Endothelial cell of umbilical vein (primary cell): ENCODE measurements around the gene MLLT1. TPM values are rescaled to one million over a fixed set of nuclear protein-coding genes. Genes with fewer than 3 reads are reported as not detected.

ENCODE experiments used
- BruUV-seq: library from RNA; stranded (reverse); fragments of 400-500 nt; replicated peaks from 2 replicates; lab custom pipeline; 2021; lab: Mats Ljungman, UMichigan
- CTCF ChIA-PET: fragments of 300-600, 350-600 bp; sonication (Branson Sonifier 250); formaldehyde crosslinking; loops from one replicate; lab custom pipeline; 2021; ENCODE audit warnings: antibody characterized with exemption, inconsistent platforms; lab: Charles Lee
- POLR2A ChIA-PET: fragments of 300-600, 350-600 bp; sonication (Branson Sonifier 250); formaldehyde crosslinking; loops from one replicate; lab custom pipeline; 2021; ENCODE audit warnings: antibody characterized with exemption, inconsistent platforms; lab: Charles Lee
- DNase-seq: peaks from one replicate; pipeline ENCODE4 v3.0.0-alpha.2; 2011; ENCODE audit warnings: low read depth, low spot score
- FAIRE-seq: peaks from 2 replicates; lab custom pipeline; 2011; peaks lifted over from hg19 to GRCh38; lab: Jason Lieb, UNC
- H2AFZ ChIP-seq: 2 replicates; pipeline ENCODE4 v1.6.0; 2012; ENCODE audit warnings: low read depth, low read length, control low read depth, inconsistent platforms
- H3K27ac ChIP-seq: 2 replicates; pipeline ENCODE4 v1.5.1; 2011; ENCODE audit warnings: low read depth, mild to moderate bottlenecking, control low read depth, low read length, moderate library complexity; ENCODE audit not compliant: insufficient read depth
- H3K27me3 ChIP-seq, 2 experiments: 2 replicates each; pipeline versions ENCODE4 v1.6.0 to v1.6.1; 2011; ENCODE audit warnings: low read length in 2 of 2, mixed read lengths in 1 of 2; ENCODE audit not compliant: control insufficient read depth in 2 of 2, insufficient read depth in 2 of 2
- H3K36me3 ChIP-seq, 2 experiments: 2 replicates in 1 of 2; 3 replicates in 1 of 2; pipeline ENCODE4 v1.5.1; 2011; ENCODE audit warnings: low read length in 2 of 2, mild to moderate bottlenecking in 1 of 2, moderate library complexity in 1 of 2; ENCODE audit not compliant: control insufficient read depth in 2 of 2, insufficient read depth in 2 of 2; ENCODE audit errors: extremely low read depth in 1 of 2
- H3K4me1 ChIP-seq: 3 replicates; pipeline ENCODE4 v1.5.1; 2011; ENCODE audit warnings: mild to moderate bottlenecking, low read length; ENCODE audit not compliant: control insufficient read depth, insufficient read depth; ENCODE audit errors: extremely low read depth
- H3K4me2 ChIP-seq: 2 replicates; pipeline ENCODE4 v1.6.1; 2011; ENCODE audit warnings: low read length, control low read depth, mixed read lengths; ENCODE audit not compliant: insufficient read depth
- H3K4me3 ChIP-seq, 3 experiments: fragments of 200-600 bp in 1 of 3; sonication (generic), shearing (Covaris generic) in 1 of 3; replicated peaks in 1 of 3; 2 replicates each; pipeline ENCODE4 v1.5.1; 2011 to 2016; ENCODE audit warnings: control low read depth in 3 of 3, low read length in 3 of 3, mild to moderate bottlenecking in 2 of 3, inconsistent platforms in 1 of 3, low read depth in 1 of 3, moderate library complexity in 1 of 3; ENCODE audit not compliant: insufficient read depth in 1 of 3
- H3K79me2 ChIP-seq: 2 replicates; pipeline ENCODE4 v1.6.0; 2012; ENCODE audit warnings: low read length, inconsistent platforms; ENCODE audit not compliant: control insufficient read depth, insufficient read depth
- H3K9ac ChIP-seq: replicated peaks from 2 replicates; pipeline ENCODE3; 2011; ENCODE audit warnings: low read length, control low read depth; ENCODE audit not compliant: insufficient read depth; ENCODE audit errors: extremely low read depth
- H3K9me1 ChIP-seq: replicated peaks from 3 replicates; pipeline ENCODE4 v1.6.0; 2011; ENCODE audit warnings: mild to moderate bottlenecking, low read length; ENCODE audit not compliant: control insufficient read depth, insufficient read depth; ENCODE audit errors: extremely low read depth
- H3K9me3 ChIP-seq: replicated peaks from 2 replicates; pipeline ENCODE4 v1.5.1; 2012; ENCODE audit warnings: low read length, inconsistent platforms; ENCODE audit not compliant: control insufficient read depth, insufficient read depth
- H4K20me1 ChIP-seq: replicated peaks from 2 replicates; pipeline ENCODE3; 2011; ENCODE audit warnings: mild to moderate bottlenecking, low read length; ENCODE audit not compliant: control insufficient read depth, insufficient read depth; ENCODE audit errors: extremely low read depth
- CTCF ChIP-seq, 2 donors: IDR thresholded peaks; 1 replicate in 1 of 2; 2 replicates in 1 of 2; pipeline ENCODE4 v1.5.1; 2011; ENCODE audit warnings: low read length in 2 of 2, mild to moderate bottlenecking in 2 of 2, moderate library complexity in 2 of 2, control low read depth in 1 of 2, inconsistent platforms in 1 of 2, low read depth in 1 of 2; ENCODE audit not compliant: insufficient read depth in 1 of 2; ENCODE audit errors: extremely low read depth in 1 of 2
- EZH2 ChIP-seq: IDR thresholded peaks from 2 replicates; pipeline ENCODE4 v1.6.1; 2012; ENCODE audit warnings: borderline replicate concordance, low read depth, mild to moderate bottlenecking, moderate library complexity, low read length, inconsistent platforms; ENCODE audit not compliant: severe bottlenecking
- FOS ChIP-seq: IDR thresholded peaks from 2 replicates; pipeline ENCODE4 v1.6.1; 2011; ENCODE audit warnings: mild to moderate bottlenecking, low read length, moderate library complexity, borderline replicate concordance; ENCODE audit not compliant: insufficient read depth
- GATA2 ChIP-seq: IDR thresholded peaks from 2 replicates; pipeline ENCODE4 v1.7.0; 2011; ENCODE audit warnings: low read depth, mild to moderate bottlenecking, moderate library complexity, mixed read lengths, low read length; ENCODE audit not compliant: insufficient read length, insufficient read depth
- JUN ChIP-seq: IDR thresholded peaks from 2 replicates; pipeline ENCODE4 v1.6.1; 2011; ENCODE audit warnings: borderline replicate concordance, low read depth; ENCODE audit not compliant: insufficient read length, insufficient read depth
- POLR2A ChIP-seq: IDR thresholded peaks from 2 replicates; pipeline ENCODE4 v1.6.1; 2012; ENCODE audit warnings: low read depth, mild to moderate bottlenecking, control low read depth, low read length
- POLR2AphosphoS5 ChIP-seq: IDR thresholded peaks from 2 replicates; pipeline ENCODE4 v1.6.1; 2012; ENCODE audit warnings: low read depth, mild to moderate bottlenecking, control low read depth, low read length, moderate library complexity; ENCODE audit not compliant: insufficient read depth
- dilution Hi-C: fragments of 300-500 bp; cut with MboI; formaldehyde crosslinking; loops from one replicate; pipeline ENCODE4 v1.15.0; 2019; ENCODE audit warnings: low sequenced_read_pairs; ENCODE audit not compliant: extremely low pct_ligation_motif_present
- intact Hi-C: fragments of 100-400 bp; cut with micrococcal nuclease; formaldehyde crosslinking; loops from one replicate; pipeline ENCODE4 v1.10.0; 2022
- polyA plus RNA-seq, 4 experiments: library from polyadenylated mRNA; depleted of rRNA in 3 of 4; stranded (reverse) in 3 of 4; unstranded in 1 of 4; fragments of >200 nt; gene quantifications; 2 replicates each; pipeline versions ENCODE4 v1.2.1 to v1.2.3, GENCODE V29; 2011 to 2012; ENCODE audit warnings: missing spikeins in 1 of 4
- total RNA-seq: library from RNA; stranded (reverse); gene quantifications from 2 replicates; pipeline ENCODE4 v1.2.3, GENCODE V29; 2021

The MLLT1 gene
- total and polyA plus RNA-seq, 2 donors (not counting 3 experiments of a cell fraction or from before 2014, with no cell fraction given) = 43.9 to 84.8 TPM

GRCh38 chr19:6167115-6167514 is 112.7 kb downstream of the MLLT1 start:
- dilution Hi-C loops = no loop called here
- POLR2A ChIA-PET = interaction anchor here (0.6 kb wide), 1 partner anchor 10 kb away, joined by 3 read pairs; no protein-coding TSS in a partner anchor
- intact Hi-C loops = loop anchor here (2.0 to 10.0 kb wide), 3 partner anchors 118 to 465 kb away; partner anchors contain the start of gene KHSRP
- Histone ChIP-seq H3K79me2 (no peaks in the 10 kb centered on the region), H3K36me3 (no peaks in the 10 kb centered on the region), H4K20me1 (no peaks in the 10 kb centered on the region), H3K4me2 (no peak overlapping the region), H2AFZ (no peak overlapping the region), H3K9me3 (no peaks in the 10 kb centered on the region), H3K4me1 (no peaks in the 10 kb centered on the region), H3K27me3 (peaks cover 3 to 8% of the 10 kb centered on the region in 2 experiments), H3K9ac (no peak overlapping the region), H3K27ac (no peak overlapping the region), H3K9me1 (no peaks in the 10 kb centered on the region), H3K4me3 (no peak overlapping the region)
- no peak for TF ChIP-seq POLR2A
- no peak for TF ChIP-seq POLR2AphosphoS5
- no peak for TF ChIP-seq GATA2
- TF ChIP-seq FOS = no peak
- no peak for TF ChIP-seq EZH2
- no peak for TF ChIP-seq CTCF (IDR thresholded peaks at IDR 0.05; ENCODE audit: extremely low read depth in 1 of 2, insufficient read depth in 1 of 2, low read depth in 1 of 2, low read length in 2 of 2)
- TF ChIP-seq JUN = no peak
- BruUV-seq = no TSS peak
- CTCF ChIA-PET = interaction anchor here (1.0 to 2.5 kb wide), 9 partner anchors 11 to 186 kb away, joined by 3 to 23 read pairs (median 4); no protein-coding TSS in a partner anchor
- FAIRE-seq (no peak), DNase-seq (no peak)
